SK-N-MC (cell line): ENCODE results near the gene CLEC4M.
"Not testable (repeated sequence)": the region's sequence is repeated elsewhere in the genome, so short reads cannot be mapped to it uniquely, and the experiment has no call there.

Experiments used
- DNase-seq: peaks from one replicate; pipeline ENCODE4 v3.0.0-alpha.2; 2011; ENCODE audit warnings: low read depth, low spot score
- H3K27ac ChIP-seq: fragments of 200-600 bp; sonication (generic); 2 replicates; pipeline ENCODE4 v1.5.1; 2016; ENCODE audit warnings: mixed run types
- H3K36me3 ChIP-seq: fragments of 200-600 bp; sonication (generic); 2 replicates; pipeline ENCODE4 v1.6.1; 2017; ENCODE audit warnings: antibody characterized with exemption, low read length, mixed read lengths; ENCODE audit not compliant: insufficient read depth
- H3K4me3 ChIP-seq: fragments of 200-600 bp; sonication (generic); 2 replicates; pipeline ENCODE4 v1.5.1; 2016
- H3K9ac ChIP-seq: fragments of 200-600 bp; sonication (generic); 2 replicates; pipeline ENCODE4 v1.8.0; 2017; ENCODE audit warnings: mixed run types, mixed read lengths; ENCODE audit not compliant: insufficient read length
- H3K9me3 ChIP-seq: fragments of 200-600 bp; sonication (generic); 2 replicates; pipeline ENCODE4 v1.6.1; 2017; ENCODE audit warnings: low read depth, mild to moderate bottlenecking, antibody characterized with exemption, low read length, moderate library complexity, mixed read lengths
- EZH2 ChIP-seq: fragments of 200-600 bp; sonication (generic); IDR thresholded peaks from one replicate; pipeline ENCODE4 v1.6.1; 2017; ENCODE audit warnings: antibody characterized with exemption
- FOXP2 ChIP-seq: optimal IDR thresholded peaks from 2 replicates; pipeline ENCODE3; 2011; ENCODE audit warnings: mild to moderate bottlenecking, moderate library complexity; ENCODE audit not compliant: insufficient read depth; ENCODE audit errors: extremely low read length, control extremely low read depth
- POLR2AphosphoS5 ChIP-seq: IDR thresholded peaks from 2 replicates; pipeline ENCODE4 v1.6.1; 2012; ENCODE audit warnings: mild to moderate bottlenecking, low read depth, low read length, borderline replicate concordance

CLEC4M gene

GRCh38 chr19:7744871-7745650 lies 18.0 kb upstream of the CLEC4M start:
- TF ChIP-seq POLR2AphosphoS5 (no peak), EZH2 (no peak), FOXP2 (no peak)
- H3K9ac ChIP-seq: no peak overlapping the region
- no peak for DNase-seq

GRCh38 chr19:7746306-7746705 lies 16.7 kb upstream of the CLEC4M start:
- not testable (repeated sequence) for H3K9me3 ChIP-seq, H3K4me3 ChIP-seq, DNase-seq, H3K36me3 ChIP-seq, H3K27ac ChIP-seq, H3K9ac ChIP-seq

More at GRCh38 chr19:7744871-7745650, 18.0 kb upstream of the CLEC4M start:
- Histone ChIP-seq H3K36me3 (no peaks in the 10 kb centered on the region), H3K4me3 (no peak overlapping the region), H3K27ac (no peak overlapping the region), H3K9me3 (no peaks in the 10 kb centered on the region)

- TF ChIP-seq FOXP2 (no peak), POLR2AphosphoS5 (no peak), EZH2 (no peak)
- Histone ChIP-seq H3K27ac (no peak within 1 kb of the TSS), H3K36me3 (no peaks in the 10 kb centered on the region), H3K9me3 (no peaks in the 10 kb centered on the region), H3K9ac (no peak within 1 kb of the TSS), H3K4me3 (no peak within 1 kb of the TSS)
- DNase-seq: no peak
Measured at GRCh38 chr19:7746903-7747884, 15.8 kb upstream of the CLEC4M start, which contains the start of gene CD209. Gene CD209 (minus strand): TSS chr19:7747534. CDS start chr19:7747511, 23 bp downstream.

GRCh38 chr19:7748171-7748570 lies 14.9 kb upstream of the CLEC4M start:
- Histone ChIP-seq H3K27ac (no peak overlapping the region), H3K4me3 (no peak overlapping the region), H3K9ac (no peak overlapping the region), H3K36me3 (no peaks in the 10 kb centered on the region), H3K9me3 (no peaks in the 10 kb centered on the region)
- TF ChIP-seq EZH2: no peak
- TF ChIP-seq POLR2AphosphoS5: no peak
- no peak for TF ChIP-seq FOXP2
- no peak for DNase-seq

GRCh38 chr19:7748756-7749155 lies 14.3 kb upstream of the CLEC4M start:
- TF ChIP-seq FOXP2 (no peak), POLR2AphosphoS5 (no peak), EZH2 (no peak)
- no peaks in the 10 kb centered on the region for H3K36me3 ChIP-seq
- H3K9me3 ChIP-seq: no peaks in the 10 kb centered on the region
- H3K27ac ChIP-seq: no peak overlapping the region
- no peak overlapping the region for H3K9ac ChIP-seq
- DNase-seq: no peak
- H3K4me3 ChIP-seq: no peak overlapping the region

- H3K36me3 ChIP-seq: no peaks in the 10 kb centered on the region
- H3K9me3 ChIP-seq: no peaks in the 10 kb centered on the region
- TF ChIP-seq FOXP2: no peak
- no peak for TF ChIP-seq EZH2
- TF ChIP-seq POLR2AphosphoS5: no peak
- H3K27ac ChIP-seq: no peak overlapping the region
- no peak for DNase-seq
- no peak overlapping the region for H3K9ac ChIP-seq
- no peak overlapping the region for H3K4me3 ChIP-seq
Measured at GRCh38 chr19:7751157-7751783, 11.8 kb upstream of the CLEC4M start.

- Histone ChIP-seq H3K36me3 (no peaks in the 10 kb centered on the region), H3K27ac (no peak overlapping the region), H3K4me3 (no peak overlapping the region), H3K9ac (no peak overlapping the region), H3K9me3 (0 out of 2 replicates have a peak, but pooled peaks cover 5% of the 10 kb centered on the region)
- no peak for DNase-seq
- TF ChIP-seq EZH2: no peak
- no peak for TF ChIP-seq FOXP2
- no peak for TF ChIP-seq POLR2AphosphoS5
Measured at GRCh38 chr19:7756258-7756657, 6.8 kb upstream of the CLEC4M start.

GRCh38 chr19:7757358-7757757 lies 5.7 kb upstream of the CLEC4M start:
- Histone ChIP-seq H3K27ac (no peak overlapping the region), H3K36me3 (no peaks in the 10 kb centered on the region), H3K9ac (no peak overlapping the region), H3K9me3 (0 out of 2 replicates have a peak, but pooled peaks cover 5% of the 10 kb centered on the region), H3K4me3 (no peak overlapping the region)
- no peak for DNase-seq
- no peak for TF ChIP-seq EZH2
- no peak for TF ChIP-seq POLR2AphosphoS5
- no peak for TF ChIP-seq FOXP2
